CD4-positive, alpha-beta T cell treated with Interleukin-17A for 1 hour (primary cell): ENCODE measurements around the gene SERTAD1.
"Not testable (repeated sequence)": the region's sequence is repeated elsewhere in the genome, so short reads cannot be mapped to it uniquely, and the experiment has no call there.

Experiments used
- DNase-seq: peaks from one replicate; pipeline ENCODE4 v3.0.0-alpha.2; 2020

SERTAD1 gene

GRCh38 chr19:40420766-40421765, 4.7 kb downstream of the SERTAD1 start:
- peak; percentile 78 for DNase-seq

GRCh38 chr19:40420451-40420765, 5.4 kb downstream of the SERTAD1 start:
- no peak for DNase-seq

GRCh38 chr19:40419780-40420179, 6.0 kb downstream of the SERTAD1 start:
- DNase-seq = no peak

GRCh38 chr19:40419066-40419612, 6.7 kb downstream of the SERTAD1 start:
- DNase-seq = no peak

GRCh38 chr19:40418040-40418439, 7.8 kb downstream of the SERTAD1 start:
- no peak for DNase-seq

- DNase-seq = no peak
Observed at GRCh38 chr19:40417643-40417981, 8.2 kb downstream of the SERTAD1 start.

GRCh38 chr19:40416918-40417642, 8.7 kb downstream of the SERTAD1 start:
- DNase-seq = no peak

GRCh38 chr19:40415768-40416167, 10.0 kb downstream of the SERTAD1 start:
- DNase-seq = no peak

GRCh38 chr19:40414542-40415535, 11.0 kb downstream of the SERTAD1 start:
- DNase-seq = no peak

- no peak for DNase-seq
Observed at GRCh38 chr19:40413291-40413845, 12.4 kb downstream of the SERTAD1 start, which contains the start of gene PRX. TSS of gene PRX (minus strand) at chr19:40413378. CDS start at chr19:40407932, 5,446 bp downstream.

GRCh38 chr19:40412866-40413265, 12.9 kb downstream of the SERTAD1 start:
- no peak for DNase-seq

- DNase-seq = no peak
Observed at GRCh38 chr19:40411958-40412499, 13.8 kb downstream of the SERTAD1 start.

GRCh38 chr19:40411125-40411842, 14.5 kb downstream of the SERTAD1 start:
- no peak for DNase-seq

- no peak for DNase-seq
Observed at GRCh38 chr19:40410030-40410389, 15.8 kb downstream of the SERTAD1 start.

- not testable (repeated sequence) for DNase-seq
Observed at GRCh38 chr19:40408598-40408925, 17.2 kb downstream of the SERTAD1 start.

- no peak for DNase-seq
Observed at GRCh38 chr19:40407714-40408597, 17.8 kb downstream of the SERTAD1 start.

GRCh38 chr19:40403262-40403984, 22.4 kb downstream of the SERTAD1 start:
- DNase-seq = peak; percentile 88

GRCh38 chr19:40400559-40400958, 25.2 kb downstream of the SERTAD1 start:
- no peak for DNase-seq

- DNase-seq = peak; percentile 83
Observed at GRCh38 chr19:40398417-40399131, 27.2 kb downstream of the SERTAD1 start.
